Spleen (tissue), 11 donors: ENCODE data around the gene FBXL17. TPM values are rescaled to one million over a fixed set of nuclear protein-coding genes. Genes with fewer than 3 reads are reported as not detected.

ENCODE experiments used
- DNase-seq: peaks from one replicate; pipeline ENCODE4 v3.0.0-alpha.2; 2020
- H3K27ac ChIP-seq, 8 donors: fragments of 200-600 bp; sonication (generic) in 7 of 8; 1 replicate in 4 of 8; 2 replicates in 4 of 8; pipeline versions ENCODE4 v1.5.0 to v1.8.0; 2016 to 2021; ENCODE audit warnings: inconsistent platforms in 4 of 8, mild to moderate bottlenecking in 4 of 8, moderate library complexity in 1 of 8
- H3K27me3 ChIP-seq, 7 donors: fragments of 200-600 bp; sonication (generic) in 6 of 7; replicated peaks in 1 of 7; 1 replicate in 4 of 7; 2 replicates in 3 of 7; pipeline versions ENCODE4 v1.5.0 to v1.8.0; 2016 to 2021; ENCODE audit warnings: inconsistent platforms in 3 of 7, mild to moderate bottlenecking in 1 of 7
- H3K36me3 ChIP-seq, 6 donors: fragments of 200-600 bp; sonication (generic) in 5 of 6; 1 replicate in 4 of 6; 2 replicates in 2 of 6; pipeline versions ENCODE4 v1.5.0 to v1.8.0; 2016 to 2021; ENCODE audit warnings: inconsistent platforms in 2 of 6
- H3K4me1 ChIP-seq, 6 donors: fragments of 200-600 bp; sonication (generic) in 5 of 6; 1 replicate in 3 of 6; 2 replicates in 3 of 6; pipeline versions ENCODE4 v1.5.0 to v1.8.0; 2016 to 2021; ENCODE audit warnings: inconsistent platforms in 3 of 6
- H3K4me3 ChIP-seq, 8 donors: fragments of 200-600 bp; sonication (generic) in 7 of 8; 1 replicate in 4 of 8; 2 replicates in 4 of 8; pipeline versions ENCODE4 v1.5.0 to v1.8.0; 2016 to 2021; ENCODE audit warnings: inconsistent platforms in 4 of 8, mild to moderate bottlenecking in 4 of 8, moderate library complexity in 2 of 8
- H3K9me3 ChIP-seq, 8 donors: fragments of 200-600 bp; sonication (generic) in 7 of 8; 1 replicate in 4 of 8; 2 replicates in 4 of 8; pipeline versions ENCODE4 v1.5.0 to v1.8.0; 2016 to 2021; ENCODE audit warnings: inconsistent platforms in 4 of 8
- POLR2A ChIP-seq, 3 donors: fragments of 450-650 bp; IDR thresholded peaks; one replicate each; pipeline ENCODE4 v1.5.1; 2017; ENCODE audit warnings: antibody characterized with exemption in 3 of 3, mild to moderate bottlenecking in 1 of 3
- POLR2AphosphoS5 ChIP-seq, 3 donors: sonication (generic); formaldehyde crosslinking; IDR thresholded peaks; one replicate each; pipeline ENCODE4 v1.5.1; 2017; ENCODE audit warnings: antibody characterized with exemption in 3 of 3
- WGBS, 5 donors: extraction: QIAGEN DNeasy Blood & Tissue Kit in 3 of 5; methylation state at CpG; one replicate each; pipeline versions ENCODE4 v1.1.5 to v1.1.7; 2013 to 2018; 5-methylcytosine and 5-hydroxymethylcytosine counted together
- intact Hi-C: fragments of 100-400 bp; cut with DNase I; formaldehyde crosslinking; loops from one replicate; pipeline ENCODE4 v1.15.0; 2023; ENCODE audit warnings: low total_unique reads
- polyA plus RNA-seq, 3 donors: library from polyadenylated mRNA; stranded (reverse); fragments of 200-250 nt; gene quantifications; one replicate each; pipeline ENCODE4 v1.2.1, GENCODE V29; 2013
- total RNA-seq, 7 donors: library from RNA; depleted of rRNA in 3 of 7; stranded (reverse); fragments of >200 nt in 3 of 7; fragmentation: NEBNext Ultra II Directional in 4 of 7; extraction: Animal tissue kit (Norgen Biotek cat#: 25700) in 4 of 7; gene quantifications; one replicate each; pipeline versions ENCODE4 v1.1.0 to v1.2.1, GENCODE V29; 2016 to 2021
- TF ChIP-seq, protein P1 (sequence below), 11 experiments: fragments of 200-600 bp in 7 of 11; fragments of 450-650 bp in 4 of 11; sonication (generic) in 4 of 11; IDR thresholded peaks in 8 of 11; conservative IDR thresholded peaks in 3 of 11; 1 replicate in 7 of 11; 2 replicates in 4 of 11; pipeline versions ENCODE4 v1.4.0 to v1.8.0; 2016 to 2021; ENCODE audit warnings: antibody characterized with exemption in 11 of 11, inconsistent platforms in 4 of 11, mild to moderate bottlenecking in 1 of 11
- donor health status: healthy with polysubstance abuse.
- donor health status: DM: no; HTN: no; CAD: no; lungs with moderate emphysema.
- donor health status: DM: no; HTN: no; CAD: no.
- donor health status: Bipolar disorder and iron deficiency.
- donor health status: healthy.
- donor health status: DM: no; HTN: no; CAD: no.
- donor health status: DM: yes; HTN: yes; CAD: no.

FBXL17 gene
- total and polyA plus RNA-seq, 10 donors, result 5.1 to 39.9 (median 21.8) TPM

DNA sequence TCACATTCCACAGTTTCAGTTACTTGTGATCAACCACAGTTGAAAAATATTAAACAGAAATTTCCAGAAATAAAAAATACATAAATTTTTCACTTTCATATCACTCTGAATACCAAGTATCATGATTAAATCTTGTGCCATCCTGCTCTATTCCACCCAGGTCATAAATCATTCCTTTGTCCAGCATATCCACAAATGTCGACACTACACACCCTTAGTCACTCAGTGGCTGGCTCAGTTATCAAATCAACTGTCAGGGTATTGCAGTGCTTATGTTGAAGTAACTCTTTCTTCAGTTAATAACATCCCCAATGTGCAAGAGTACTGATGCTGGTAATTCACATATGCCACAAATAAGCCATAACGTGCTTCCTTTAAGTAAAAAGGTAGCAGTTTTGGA, 115.7 kb downstream of the FBXL17 start:
- H3K36me3 ChIP-seq, result no peaks in the 10 kb centered on the region
- TF ChIP-seq POLR2A (IDR thresholded peaks at IDR 0.05) (no peak), POLR2AphosphoS5 (IDR thresholded peaks at IDR 0.05) (no peak)
- TF ChIP-seq, protein P1, sequence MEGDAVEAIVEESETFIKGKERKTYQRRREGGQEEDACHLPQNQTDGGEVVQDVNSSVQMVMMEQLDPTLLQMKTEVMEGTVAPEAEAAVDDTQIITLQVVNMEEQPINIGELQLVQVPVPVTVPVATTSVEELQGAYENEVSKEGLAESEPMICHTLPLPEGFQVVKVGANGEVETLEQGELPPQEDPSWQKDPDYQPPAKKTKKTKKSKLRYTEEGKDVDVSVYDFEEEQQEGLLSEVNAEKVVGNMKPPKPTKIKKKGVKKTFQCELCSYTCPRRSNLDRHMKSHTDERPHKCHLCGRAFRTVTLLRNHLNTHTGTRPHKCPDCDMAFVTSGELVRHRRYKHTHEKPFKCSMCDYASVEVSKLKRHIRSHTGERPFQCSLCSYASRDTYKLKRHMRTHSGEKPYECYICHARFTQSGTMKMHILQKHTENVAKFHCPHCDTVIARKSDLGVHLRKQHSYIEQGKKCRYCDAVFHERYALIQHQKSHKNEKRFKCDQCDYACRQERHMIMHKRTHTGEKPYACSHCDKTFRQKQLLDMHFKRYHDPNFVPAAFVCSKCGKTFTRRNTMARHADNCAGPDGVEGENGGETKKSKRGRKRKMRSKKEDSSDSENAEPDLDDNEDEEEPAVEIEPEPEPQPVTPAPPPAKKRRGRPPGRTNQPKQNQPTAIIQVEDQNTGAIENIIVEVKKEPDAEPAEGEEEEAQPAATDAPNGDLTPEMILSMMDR (IDR thresholded peaks at IDR 0.05 in 8 of 11, conservative IDR thresholded peaks at IDR 0.05 in 3 of 11), result no peak
- H3K4me3 ChIP-seq, result no peak overlapping the region
- no peaks in the 10 kb centered on the region for H3K27me3 ChIP-seq
- DNase-seq, result no peak
- H3K4me1 ChIP-seq, result no peaks in the 10 kb centered on the region
- intact Hi-C loops, result no loop called here
- no peak overlapping the region for H3K27ac ChIP-seq
- no peaks in the 10 kb centered on the region for H3K9me3 ChIP-seq
- 90 to 97% (median 91%) methylated on average over 2 of the region's 2 CpGs for whole genome bisulfite sequencing, 5 donors

DNA sequence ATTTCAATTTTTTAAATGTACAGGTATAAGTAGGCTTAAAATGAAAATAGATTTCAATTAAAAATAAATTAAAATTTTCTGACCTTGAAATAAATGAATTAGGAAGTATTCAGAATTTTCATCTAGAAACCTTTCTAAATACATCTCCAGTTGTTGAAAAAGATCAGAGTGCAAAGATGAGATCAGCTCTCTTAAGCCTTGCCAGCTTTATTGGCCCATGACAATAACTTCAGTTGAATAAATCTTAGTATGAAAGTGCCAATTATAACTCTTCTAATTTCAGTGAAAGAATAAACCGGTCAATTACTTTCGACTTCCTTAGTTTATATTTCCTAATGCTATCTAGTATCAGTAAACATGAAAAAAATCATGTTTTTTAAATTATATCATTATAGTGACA, 117.4 kb downstream of the FBXL17 start:
- 93 to 98% (median 96%) methylated on average over 2 of the region's 2 CpGs for WGBS, 5 donors
- no peak for DNase-seq
- intact Hi-C loops, result no loop called here
- H3K27ac ChIP-seq, result no peak overlapping the region
- H3K27me3 ChIP-seq, result no peaks in the 10 kb centered on the region
- H3K4me1 ChIP-seq, result peaks cover 0 to 15% (median 11%) of the 10 kb centered on the region in 6 donors
- no peaks in the 10 kb centered on the region for H3K36me3 ChIP-seq
- no peak overlapping the region for H3K4me3 ChIP-seq
- no peaks in the 10 kb centered on the region for H3K9me3 ChIP-seq
- no peak for TF ChIP-seq POLR2AphosphoS5 (IDR thresholded peaks at IDR 0.05)

GRCh38 chr5:108263338-108263737, 118.6 kb downstream of the FBXL17 start:
- Histone ChIP-seq H3K4me3 (no peak overlapping the region), H3K36me3 (no peaks in the 10 kb centered on the region), H3K4me1 (peaks cover 0 to 19% (median 12%) of the 10 kb centered on the region in 6 donors), H3K27ac (no peak overlapping the region), H3K27me3 (no peaks in the 10 kb centered on the region), H3K9me3 (no peaks in the 10 kb centered on the region)
- intact Hi-C loops, result no loop called here
- DNase-seq, result no peak
- TF ChIP-seq POLR2A (IDR thresholded peaks at IDR 0.05) (no peak), POLR2AphosphoS5 (IDR thresholded peaks at IDR 0.05) (no peak)
- TF ChIP-seq, protein P1 (IDR thresholded peaks at IDR 0.05 in 8 of 11, conservative IDR thresholded peaks at IDR 0.05 in 3 of 11), result no peak

DNA sequence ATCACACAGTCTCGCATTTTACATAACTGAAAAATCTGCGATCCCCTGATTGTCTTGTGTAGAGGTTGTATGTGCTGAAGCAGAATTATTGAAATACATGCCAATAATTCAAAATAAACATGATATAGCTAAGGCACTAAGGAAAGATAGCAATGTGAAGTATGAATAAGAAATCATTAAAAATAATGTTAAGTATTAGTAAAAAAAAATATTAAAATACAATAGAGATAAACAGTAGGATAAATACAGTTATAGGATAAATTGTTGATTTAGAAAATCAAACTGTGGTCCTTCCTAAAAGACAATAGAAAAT, 121.1 kb downstream of the FBXL17 start:
- intact Hi-C loops, result no loop called here
- DNase-seq, result no peak
- Histone ChIP-seq H3K36me3 (no peaks in the 10 kb centered on the region), H3K4me1 (peaks cover 0 to 19% (median 12%) of the 10 kb centered on the region in 6 donors), H3K4me3 (no peak overlapping the region), H3K27me3 (no peaks in the 10 kb centered on the region), H3K27ac (no peak overlapping the region), H3K9me3 (no peaks in the 10 kb centered on the region)
- TF ChIP-seq POLR2A (IDR thresholded peaks at IDR 0.05) (no peak), POLR2AphosphoS5 (IDR thresholded peaks at IDR 0.05) (no peak)
- TF ChIP-seq, protein P1 (IDR thresholded peaks at IDR 0.05 in 8 of 11, conservative IDR thresholded peaks at IDR 0.05 in 3 of 11), result peak in 2 of 11 experiments; percentile 5 to 14
- 2 to 27% (median 11%) methylated on average over 2 of the region's 2 CpGs for WGBS, 5 donors
